Activated CD4-positive, alpha-beta T cell treated with anti-CD3 and anti-CD28 coated beads for 36 hours (primary cell): ENCODE measurements around the gene C10orf53. TPM values are rescaled to one million over a fixed set of nuclear protein-coding genes. Genes with fewer than 3 reads are reported as not detected.

ENCODE experiments used
- ATAC-seq: fragments of 200-7000 bp; cut with Tn5 transposase; one replicate; pipeline ENCODE4 v1.10.0; 2021; ENCODE audit warnings: mild to moderate bottlenecking, moderate library complexity
- CTCF ChIA-PET: fragments of 350-600 bp; sonication (Branson Sonifier 250); formaldehyde crosslinking; loops from one replicate; lab custom pipeline; 2021; ENCODE audit warnings: antibody characterized with exemption; lab: Charles Lee
- POLR2A ChIA-PET: fragments of 350-600 bp; sonication (Branson Sonifier 250); formaldehyde crosslinking; loops from one replicate; lab custom pipeline; 2021; ENCODE audit warnings: antibody characterized with exemption, inconsistent platforms; lab: Charles Lee
- DNase-seq: peaks from one replicate; pipeline ENCODE4 v3.0.0-alpha.2; 2020
- H3K27ac Mint-ChIP-seq: one replicate; pipeline ENCODE4 v1.8.0; 2021; ENCODE audit warnings: mixed read lengths
- H3K27me3 Mint-ChIP-seq: one replicate; pipeline ENCODE4 v1.8.0; 2021; ENCODE audit warnings: mixed read lengths
- H3K36me3 Mint-ChIP-seq: one replicate; pipeline ENCODE4 v1.8.0; 2021; ENCODE audit warnings: low read depth, mixed read lengths
- H3K4me1 Mint-ChIP-seq: one replicate; pipeline ENCODE4 v1.8.0; 2021; ENCODE audit warnings: mixed read lengths
- H3K4me3 Mint-ChIP-seq: one replicate; pipeline ENCODE4 v1.8.0; 2021; ENCODE audit warnings: mild to moderate bottlenecking, moderate library complexity, mixed read lengths
- H3K9me3 Mint-ChIP-seq: one replicate; pipeline ENCODE4 v1.8.0; 2021; ENCODE audit warnings: low read depth, mixed read lengths
- intact Hi-C, 2 experiments: fragments of 100-400 bp; cut with DNase I in 1 of 2; cut with micrococcal nuclease in 1 of 2; formaldehyde crosslinking; loops; one replicate each; pipeline versions ENCODE4 v1.14.2 to v1.15.1; 2022 to 2024; cut with DNase I, micrococcal nuclease
- total RNA-seq, 2 experiments: library from RNA; stranded (reverse); gene quantifications; one replicate each; pipeline ENCODE4 v1.2.3, GENCODE V29; 2021

The C10orf53 gene
- total RNA-seq, 2 experiments from 2014 or later: not detected

- intact Hi-C loops: no loop called here
- no peaks in the 10 kb centered on the region for H3K36me3 Mint-ChIP-seq
- H3K27me3 Mint-ChIP-seq: peaks cover 1% of the 10 kb centered on the region
- DNase-seq (no peak), ATAC-seq (no peak)
- H3K9me3 Mint-ChIP-seq: peaks cover 1% of the 10 kb centered on the region
- no peak overlapping the region for H3K27ac Mint-ChIP-seq
- no peaks in the 10 kb centered on the region for H3K4me1 Mint-ChIP-seq
- CTCF ChIA-PET: no interaction called here
- POLR2A ChIA-PET: no interaction called here
- no peak overlapping the region for H3K4me3 Mint-ChIP-seq
Measured at GRCh38 chr10:49735161-49735560, 55.7 kb downstream of the C10orf53 start.

GRCh38 chr10:49735848-49736563, 56.6 kb downstream of the C10orf53 start:
- intact Hi-C loops: no loop called here
- H3K4me1 Mint-ChIP-seq: no peaks in the 10 kb centered on the region
- no peak overlapping the region for H3K27ac Mint-ChIP-seq
- DNase-seq (no peak), ATAC-seq (no peak)
- H3K36me3 Mint-ChIP-seq: no peaks in the 10 kb centered on the region
- no peaks in the 10 kb centered on the region for H3K9me3 Mint-ChIP-seq
- ChIA-PET CTCF (interaction anchor here (0.6 kb wide), 1 partner anchor 317 kb away, joined by 3 read pairs; no protein-coding TSS in a partner anchor), POLR2A (no interaction called here)
- H3K27me3 Mint-ChIP-seq: no peaks in the 10 kb centered on the region
- H3K4me3 Mint-ChIP-seq: no peak overlapping the region

- POLR2A ChIA-PET: no interaction called here
- H3K27ac Mint-ChIP-seq: no peak overlapping the region
- no peaks in the 10 kb centered on the region for H3K9me3 Mint-ChIP-seq
- H3K27me3 Mint-ChIP-seq: no peaks in the 10 kb centered on the region
- no peak for DNase-seq
- no peaks in the 10 kb centered on the region for H3K4me1 Mint-ChIP-seq
- intact Hi-C loops: no loop called here
- H3K4me3 Mint-ChIP-seq: no peak overlapping the region
- CTCF ChIA-PET: interaction anchor here (0.6 kb wide), 1 partner anchor 318 kb away, joined by 3 read pairs; no protein-coding TSS in a partner anchor
- ATAC-seq: no peak
- H3K36me3 Mint-ChIP-seq: no peaks in the 10 kb centered on the region
Measured at GRCh38 chr10:49736564-49737113, 57.2 kb downstream of the C10orf53 start.

- Mint-ChIP-seq H3K27me3 (no peaks in the 10 kb centered on the region), H3K27ac (no peak overlapping the region), H3K4me3 (no peak overlapping the region), H3K4me1 (no peaks in the 10 kb centered on the region), H3K36me3 (no peaks in the 10 kb centered on the region), H3K9me3 (no peaks in the 10 kb centered on the region)
- CTCF ChIA-PET: interaction anchor here (1.1 kb wide), 1 partner anchor 143 kb away, joined by 4 read pairs; no protein-coding TSS in a partner anchor
- POLR2A ChIA-PET: no interaction called here
- intact Hi-C loops: no loop called here
- DNase-seq (no peak), ATAC-seq (no peak)
Measured at GRCh38 chr10:49737474-49738201, 58.2 kb downstream of the C10orf53 start.

- H3K4me3 Mint-ChIP-seq: no peak overlapping the region
- H3K9me3 Mint-ChIP-seq: no peaks in the 10 kb centered on the region
- ChIA-PET CTCF (no interaction called here), POLR2A (no interaction called here)
- no peaks in the 10 kb centered on the region for H3K4me1 Mint-ChIP-seq
- no peaks in the 10 kb centered on the region for H3K36me3 Mint-ChIP-seq
- ATAC-seq (no peak), DNase-seq (no peak)
- intact Hi-C loops: no loop called here
- H3K27me3 Mint-ChIP-seq: no peaks in the 10 kb centered on the region
- H3K27ac Mint-ChIP-seq: no peak overlapping the region
Measured at GRCh38 chr10:49738616-49739360, 59.3 kb downstream of the C10orf53 start.

GRCh38 chr10:49739426-49739825, 60.0 kb downstream of the C10orf53 start:
- Mint-ChIP-seq H3K27me3 (no peaks in the 10 kb centered on the region), H3K4me3 (no peak overlapping the region), H3K36me3 (no peaks in the 10 kb centered on the region), H3K9me3 (no peaks in the 10 kb centered on the region), H3K27ac (no peak overlapping the region), H3K4me1 (no peaks in the 10 kb centered on the region)
- ATAC-seq (no peak), DNase-seq (no peak)
- ChIA-PET POLR2A (no interaction called here), CTCF (no interaction called here)
- intact Hi-C loops: no loop called here

GRCh38 chr10:49740346-49741107, 61.1 kb downstream of the C10orf53 start:
- H3K27me3 Mint-ChIP-seq: no peaks in the 10 kb centered on the region
- POLR2A ChIA-PET: no interaction called here
- H3K36me3 Mint-ChIP-seq: no peaks in the 10 kb centered on the region
- no peak overlapping the region for H3K4me3 Mint-ChIP-seq
- intact Hi-C loops: no loop called here
- ATAC-seq (no peak), DNase-seq (no peak)
- H3K4me1 Mint-ChIP-seq: no peaks in the 10 kb centered on the region
- CTCF ChIA-PET: no interaction called here
- H3K9me3 Mint-ChIP-seq: no peaks in the 10 kb centered on the region
- no peak overlapping the region for H3K27ac Mint-ChIP-seq

GRCh38 chr10:49741108-49741995, 61.9 kb downstream of the C10orf53 start:
- CTCF ChIA-PET: no interaction called here
- Mint-ChIP-seq H3K27ac (no peak overlapping the region), H3K27me3 (no peaks in the 10 kb centered on the region), H3K4me1 (no peaks in the 10 kb centered on the region), H3K4me3 (no peak overlapping the region), H3K36me3 (no peaks in the 10 kb centered on the region), H3K9me3 (no peaks in the 10 kb centered on the region)
- DNase-seq (no peak), ATAC-seq (no peak)
- intact Hi-C loops: no loop called here
- POLR2A ChIA-PET: no interaction called here

- no peaks in the 10 kb centered on the region for H3K36me3 Mint-ChIP-seq
- no peaks in the 10 kb centered on the region for H3K9me3 Mint-ChIP-seq
- ATAC-seq (no peak), DNase-seq (no peak)
- intact Hi-C loops: no loop called here
- no peak overlapping the region for H3K27ac Mint-ChIP-seq
- H3K4me1 Mint-ChIP-seq: no peaks in the 10 kb centered on the region
- CTCF ChIA-PET: no interaction called here
- POLR2A ChIA-PET: no interaction called here
- H3K27me3 Mint-ChIP-seq: no peaks in the 10 kb centered on the region
- no peak overlapping the region for H3K4me3 Mint-ChIP-seq
Measured at GRCh38 chr10:49742683-49743463, 63.4 kb downstream of the C10orf53 start.
